ENCODE results near the gene JAZF1.

Gene JAZF1

DNA sequence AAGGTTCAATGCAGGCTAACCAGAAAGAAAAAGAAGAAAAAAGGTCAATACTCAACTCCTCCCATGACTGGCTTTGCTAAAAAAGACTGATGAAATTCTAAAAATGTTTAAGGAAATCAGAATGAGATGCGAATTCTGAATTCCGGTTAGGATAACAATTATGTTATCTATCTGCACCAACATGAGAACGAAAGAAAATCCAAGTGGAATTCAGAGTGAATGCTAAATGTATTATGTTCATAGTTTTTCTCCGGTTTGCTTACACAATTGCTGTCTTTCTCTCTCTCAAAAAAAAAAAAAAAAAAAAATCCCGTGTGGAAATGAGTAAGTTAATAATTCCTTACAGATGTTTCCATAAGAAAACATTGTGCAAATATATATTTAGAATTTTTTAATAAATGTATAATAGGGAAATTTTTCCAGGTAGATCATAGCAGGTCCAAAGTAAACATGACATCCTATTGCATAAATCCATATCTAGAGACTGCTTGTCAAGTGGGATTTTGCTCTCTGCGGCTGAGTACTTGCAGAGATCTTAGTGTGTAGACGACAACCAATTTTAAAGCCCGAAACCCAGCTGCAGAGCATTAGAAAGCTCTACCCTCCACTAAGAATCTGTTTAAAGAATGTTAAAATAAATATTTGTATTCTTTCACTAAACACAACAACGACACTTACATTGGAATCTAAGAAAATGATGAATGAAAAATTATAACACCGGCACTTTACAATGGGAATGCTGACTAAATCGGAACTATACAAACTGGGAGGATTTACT is 104.0 kb downstream of the JAZF1 start:
- no peak for DNase-seq

DNA sequence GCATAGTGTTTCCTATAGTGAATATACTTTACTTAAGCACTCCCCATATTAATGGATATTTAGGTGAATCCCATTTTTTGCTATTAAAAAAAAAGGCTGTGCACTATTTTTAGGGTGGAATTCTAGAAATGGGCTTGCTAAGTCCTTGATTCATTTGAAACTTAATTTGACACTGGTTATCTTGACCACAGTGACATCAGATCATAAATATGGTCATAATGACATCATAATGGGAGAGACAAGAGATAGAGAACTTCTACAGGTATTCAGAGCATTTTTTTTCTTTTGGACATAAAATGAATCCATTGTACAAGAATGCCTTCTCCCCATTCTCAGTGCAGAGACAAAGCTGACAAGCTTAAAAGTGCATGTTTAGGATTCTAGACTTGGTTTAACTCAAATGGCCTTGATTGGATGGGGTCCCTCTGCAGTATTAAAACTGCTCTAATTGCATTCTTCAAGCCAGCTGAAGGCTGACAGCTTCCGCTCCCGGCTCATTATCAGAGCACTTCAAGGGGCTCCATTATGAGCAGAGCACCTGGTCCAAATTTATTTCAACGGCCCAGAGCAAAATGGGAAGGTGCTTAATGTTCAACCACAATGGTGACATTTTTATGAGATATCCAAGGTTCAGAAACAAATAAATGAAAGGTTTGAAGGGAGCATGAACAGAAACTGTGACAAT is 104.8 kb downstream of the JAZF1 start:
- DNase-seq, result no peak

DNA sequence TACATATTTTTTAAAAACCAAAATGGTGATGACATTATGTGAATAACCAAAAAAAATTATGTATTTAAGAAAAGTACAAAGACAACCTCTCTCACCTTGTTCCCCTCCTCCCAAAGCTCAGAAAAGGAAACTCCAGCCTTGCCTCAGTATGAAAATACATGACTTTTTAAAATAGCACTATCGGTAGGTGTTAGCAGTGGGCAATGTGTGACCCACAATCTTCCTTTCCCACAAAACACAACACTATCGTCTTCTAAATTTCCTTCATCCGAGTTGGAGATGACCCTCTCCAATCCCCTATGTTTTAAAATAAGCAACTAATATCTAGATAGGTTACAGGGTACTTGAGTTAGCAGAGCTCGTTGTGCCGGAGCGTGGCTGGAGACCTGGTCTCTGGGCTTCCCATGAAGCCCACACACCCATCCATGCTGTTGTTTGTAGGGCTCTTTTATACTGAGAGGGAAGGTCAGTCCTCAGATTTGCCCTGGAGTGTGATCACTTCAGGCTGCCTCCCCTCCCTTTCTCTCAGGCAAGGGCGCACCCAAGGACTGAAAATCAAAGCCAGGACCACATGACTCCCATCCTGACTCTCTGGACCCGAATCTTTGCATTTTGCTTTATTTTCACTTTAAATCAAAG is 107.6 kb downstream of the JAZF1 start:
- no peak for DNase-seq

GRCh38 chr7:28071570-28071969 is 109.0 kb downstream of the JAZF1 start:
- DNase-seq, result no peak

DNA sequence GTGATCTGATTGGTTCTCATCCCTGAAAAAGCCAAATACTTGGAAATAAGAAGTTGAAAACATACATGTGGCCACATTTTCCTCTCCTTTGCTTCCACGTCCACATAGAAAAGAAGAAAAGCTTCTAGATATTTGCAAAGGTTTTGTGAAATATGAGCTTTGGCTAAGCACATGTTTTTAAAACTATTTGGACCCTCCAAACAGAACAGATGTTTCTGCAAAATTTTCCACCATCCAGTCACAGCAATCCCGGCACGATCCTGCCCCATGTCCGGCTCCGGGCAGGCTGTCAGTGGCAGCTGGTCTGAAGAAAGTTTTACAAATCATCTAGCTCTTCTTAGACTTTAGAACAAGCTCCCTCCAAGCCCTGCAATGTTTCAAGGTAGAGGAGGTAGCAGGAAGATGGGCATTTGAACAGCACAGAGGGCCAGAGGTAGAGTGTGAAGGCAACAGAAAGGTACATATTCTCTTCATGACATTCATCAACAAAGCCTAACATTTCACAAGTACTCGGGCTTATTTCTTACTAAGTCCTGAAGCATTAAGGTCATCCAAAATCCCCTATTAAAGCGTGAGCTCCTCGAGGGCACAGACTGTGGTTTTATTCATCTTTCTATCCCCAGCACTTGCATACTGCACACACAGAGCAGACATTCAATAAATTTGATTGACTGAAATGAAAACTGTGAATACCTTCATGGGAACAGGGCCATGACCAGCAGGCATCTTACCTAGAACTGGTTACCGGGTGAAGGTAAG is 110.1 kb downstream of the JAZF1 start:
- no peak for DNase-seq

DNA sequence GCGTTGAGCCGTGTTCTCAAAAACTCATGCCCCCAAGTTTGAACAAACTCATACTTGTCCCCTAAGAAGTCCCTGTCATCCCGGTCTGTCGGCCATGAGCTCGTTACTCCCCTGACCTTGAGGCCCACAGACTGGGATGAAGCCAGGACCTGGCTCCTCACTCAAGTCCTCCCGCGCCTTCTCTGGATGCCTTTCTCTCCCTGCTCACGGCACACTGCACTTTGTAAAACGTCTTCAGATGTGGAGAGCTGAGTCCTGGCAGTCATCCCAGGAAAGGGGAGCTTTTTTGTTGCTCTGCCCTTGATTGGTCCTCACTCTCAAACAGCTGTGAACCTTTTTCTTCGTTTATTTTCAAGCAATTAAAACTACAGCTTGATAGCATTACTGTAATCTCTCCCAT is 110.8 kb downstream of the JAZF1 start:
- peak in 31 of 58 donors; percentile 9 to 65 (median 27) for DNase-seq

DNA sequence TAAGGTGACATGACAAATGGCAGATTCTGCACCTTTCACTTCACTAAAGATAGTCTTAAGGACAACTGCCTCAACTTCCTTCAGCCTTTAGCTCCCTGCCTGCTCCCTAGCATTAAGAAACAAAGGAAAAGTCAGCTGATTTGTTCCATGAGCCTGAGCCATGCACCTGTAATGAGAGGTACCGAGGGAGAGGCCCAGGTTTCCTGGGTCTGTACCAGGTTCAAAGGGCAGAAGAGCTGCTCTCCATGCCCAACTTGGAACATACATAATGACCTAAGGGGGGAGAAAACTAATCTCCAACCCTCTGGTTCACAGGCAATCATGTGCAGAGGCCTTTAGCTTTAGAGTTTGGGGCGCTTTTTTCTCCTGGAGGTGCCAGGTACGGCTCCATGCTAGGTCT is 111.2 kb downstream of the JAZF1 start:
- DNase-seq, result no peak

DNA sequence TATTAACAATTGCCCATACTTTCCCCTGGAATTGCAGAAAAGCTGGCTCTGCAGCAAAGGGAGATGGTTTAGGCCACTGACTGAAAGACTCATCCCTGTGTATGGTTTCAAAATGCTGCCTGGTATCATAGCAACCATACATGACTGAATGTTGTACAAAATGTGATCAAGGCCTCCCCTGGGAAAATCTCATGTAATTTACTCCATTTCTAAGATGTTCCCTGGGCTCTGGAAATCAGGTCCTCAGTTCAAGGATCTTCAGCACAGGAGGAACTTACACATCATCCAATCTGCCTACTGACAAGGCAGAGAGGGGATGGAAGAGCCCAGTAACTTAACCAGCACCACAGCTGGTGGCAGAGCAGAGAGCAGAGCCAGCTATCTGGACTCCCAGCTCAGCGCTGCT is 111.8 kb downstream of the JAZF1 start:
- no peak for DNase-seq

DNA sequence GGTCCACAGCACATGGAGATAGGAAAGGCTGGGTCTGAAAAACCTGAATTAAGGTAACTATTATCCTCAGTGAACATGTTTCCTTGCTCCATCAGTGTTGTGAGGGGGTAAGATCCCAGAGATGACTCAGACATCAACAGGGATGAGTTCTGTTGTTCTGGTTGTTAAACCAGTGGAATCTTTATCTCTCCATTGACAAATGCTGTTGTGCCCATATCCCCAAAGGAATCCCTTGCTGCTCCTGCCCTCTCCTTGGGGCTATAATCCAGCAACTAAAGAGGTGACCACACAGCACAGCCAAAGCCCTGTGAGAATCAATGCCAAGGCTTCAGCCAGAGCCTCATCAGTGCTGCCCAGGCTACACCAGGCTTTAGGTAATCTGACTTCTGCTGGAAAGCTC is 113.4 kb downstream of the JAZF1 start:
- no peak for DNase-seq

GRCh38 chr7:28065721-28066285 is 114.8 kb downstream of the JAZF1 start:
- DNase-seq, result no peak

DNA sequence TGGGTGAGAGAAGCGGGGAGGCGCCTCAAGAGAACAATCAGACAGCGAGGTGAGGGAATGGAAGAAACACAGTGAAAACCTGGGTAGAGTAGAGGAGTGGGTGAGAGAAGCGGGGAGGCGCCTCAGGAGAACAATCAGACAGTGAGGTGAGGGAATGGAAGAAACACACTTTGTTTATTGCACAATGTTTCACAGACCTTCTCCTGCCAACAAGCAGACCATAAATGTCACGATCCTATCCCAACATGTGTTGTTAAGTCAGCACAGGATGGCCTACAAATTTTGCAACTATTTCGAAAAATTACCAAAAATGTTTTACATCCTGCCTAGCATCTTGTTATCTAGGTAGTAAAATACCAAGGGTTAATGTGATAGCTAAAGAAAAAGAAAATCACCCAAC is 115.3 kb downstream of the JAZF1 start:
- no peak for DNase-seq

DNA sequence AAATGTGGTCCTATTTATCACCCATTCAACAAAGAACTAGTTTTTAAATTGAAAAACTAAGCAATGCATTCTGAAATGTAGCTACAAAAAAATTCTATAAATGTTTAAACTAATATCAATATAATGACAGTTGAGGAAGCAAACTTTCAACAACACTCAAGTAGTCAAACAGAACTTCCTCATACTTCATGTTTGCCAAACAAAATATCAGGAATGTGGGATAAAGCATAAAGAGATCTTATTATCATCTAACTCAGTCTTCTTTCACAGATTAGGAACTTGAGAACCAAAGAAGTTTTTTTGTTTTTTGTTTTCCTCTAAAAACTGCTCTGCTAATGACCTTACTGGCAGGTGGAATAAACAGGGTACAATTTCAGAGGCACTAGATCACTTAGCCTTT is 116.2 kb downstream of the JAZF1 start:
- no peak for DNase-seq

DNA sequence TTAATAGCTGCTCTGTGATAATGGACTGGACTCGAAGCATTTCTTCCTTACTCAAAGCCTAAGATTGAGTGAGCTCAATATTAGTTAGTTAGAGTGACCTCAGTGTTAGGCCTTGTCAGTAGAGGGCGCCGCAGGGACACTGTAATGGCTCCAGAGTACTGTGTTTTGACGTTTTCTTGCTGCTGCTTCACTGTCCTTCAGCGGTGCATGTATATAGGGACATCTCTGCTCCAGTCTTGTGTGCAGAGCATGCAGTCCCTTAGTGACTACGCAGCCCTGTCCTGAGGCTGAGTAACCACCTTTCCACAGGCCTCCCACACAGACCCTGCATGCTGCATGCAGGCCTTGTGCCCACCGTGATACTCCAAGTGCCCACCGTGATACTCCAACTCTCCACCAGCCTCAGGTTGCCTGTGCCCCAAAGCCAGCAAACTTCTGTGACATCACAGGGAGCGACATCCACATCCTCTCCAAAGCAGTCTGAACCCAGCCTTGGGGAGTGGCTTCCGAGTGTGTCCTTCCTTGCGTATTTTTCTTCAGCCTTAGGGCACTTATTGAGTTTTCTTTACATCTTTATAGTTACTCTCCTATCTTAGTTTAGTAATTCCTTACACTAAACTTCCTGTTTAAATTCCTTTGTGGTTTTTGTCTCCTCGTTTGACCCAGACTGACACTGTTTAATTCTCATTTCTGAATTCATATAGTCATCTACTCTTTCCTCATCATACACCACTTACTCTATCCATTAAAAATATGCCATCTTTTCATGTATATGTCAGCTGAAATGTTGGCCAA is 118.2 kb downstream of the JAZF1 start:
- DNase-seq, result peak in 30 of 58 donors; percentile 3 to 66 (median 29)

DNA sequence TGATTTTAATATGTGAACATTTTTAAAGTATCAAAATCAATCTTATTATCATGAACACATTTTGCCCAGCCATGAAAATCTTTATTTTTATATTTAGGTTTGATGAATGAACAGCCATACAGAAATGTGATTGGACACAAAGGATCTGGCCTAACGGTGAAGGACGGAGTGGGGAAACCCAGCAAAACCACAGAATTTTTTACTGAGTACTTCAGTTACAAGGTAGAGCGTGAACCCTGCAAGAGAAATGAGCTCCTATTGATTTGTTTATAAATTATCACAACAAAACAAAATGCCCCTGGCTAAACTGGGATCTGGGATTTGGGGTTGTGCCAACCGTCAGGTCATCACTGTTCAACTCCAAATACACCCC is 118.8 kb downstream of the JAZF1 start:
- DNase-seq, result no peak

GRCh38 chr7:28060371-28060950 is 120.1 kb downstream of the JAZF1 start:
- peak in 1 of 58 donors; percentile 5 for DNase-seq

DNA sequence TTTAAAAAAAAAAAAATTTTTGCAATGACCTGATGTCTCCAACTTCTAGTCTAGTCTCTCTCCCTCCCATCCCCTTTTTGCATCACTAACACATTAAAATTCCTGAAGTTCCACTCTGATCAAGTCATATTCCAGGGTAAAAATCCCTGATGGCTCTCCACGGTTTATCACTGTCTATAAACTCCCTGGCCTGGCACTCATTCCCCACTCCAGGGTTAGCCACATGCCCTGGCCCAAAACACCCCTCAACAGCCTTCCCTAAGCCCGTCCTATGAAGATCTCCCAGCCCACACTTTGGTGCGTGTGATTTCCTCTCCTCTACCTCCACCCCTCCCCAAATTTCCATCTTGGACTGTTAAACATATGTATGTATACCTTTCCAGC is 125.4 kb downstream of the JAZF1 start:
- DNase-seq, result no peak

GRCh38 chr7:28054531-28055160 is 125.9 kb downstream of the JAZF1 start:
- no peak for DNase-seq

GRCh38 chr7:28052933-28053332 is 127.7 kb downstream of the JAZF1 start:
- no peak for DNase-seq

DNA sequence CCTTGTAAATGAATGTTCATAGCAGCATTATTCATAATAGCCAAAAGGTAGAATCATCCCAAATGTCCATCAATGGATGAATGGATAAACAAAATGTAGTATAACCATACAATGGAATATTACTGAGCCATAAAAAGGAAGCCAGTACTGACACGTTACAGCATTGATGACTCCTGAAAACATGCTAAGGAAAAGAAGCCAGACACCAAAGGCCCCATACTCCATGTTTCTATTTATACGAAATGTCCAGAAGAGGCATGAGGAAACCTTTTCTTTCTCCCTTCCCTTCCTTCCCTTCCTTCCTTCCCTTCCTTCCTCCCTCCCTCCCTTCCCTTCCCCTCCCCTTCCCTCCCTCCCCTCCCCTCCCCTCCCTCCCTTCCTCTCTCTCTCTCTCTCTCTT is 131.9 kb downstream of the JAZF1 start:
- no peak for DNase-seq

- no peak for DNase-seq
Observed at GRCh38 chr7:28046035-28046434, 134.6 kb downstream of the JAZF1 start.
